Spleen (tissue), 11 donors: ENCODE results near the gene POLRMT. TPM values are rescaled to one million over a fixed set of nuclear protein-coding genes. Genes with fewer than 3 reads are reported as not detected.

Experiments
- DNase-seq: peaks from one replicate; pipeline ENCODE4 v3.0.0-alpha.2; 2020
- H3K27ac ChIP-seq, 8 donors: fragments of 200-600 bp; sonication (generic) in 7 of 8; 1 replicate in 4 of 8; 2 replicates in 4 of 8; pipeline versions ENCODE4 v1.5.0 to v1.8.0; 2016 to 2021; ENCODE audit warnings: inconsistent platforms in 4 of 8, mild to moderate bottlenecking in 4 of 8, moderate library complexity in 1 of 8
- H3K27me3 ChIP-seq, 7 donors: fragments of 200-600 bp; sonication (generic) in 6 of 7; replicated peaks in 1 of 7; 1 replicate in 4 of 7; 2 replicates in 3 of 7; pipeline versions ENCODE4 v1.5.0 to v1.8.0; 2016 to 2021; ENCODE audit warnings: inconsistent platforms in 3 of 7, mild to moderate bottlenecking in 1 of 7
- H3K36me3 ChIP-seq, 6 donors: fragments of 200-600 bp; sonication (generic) in 5 of 6; 1 replicate in 4 of 6; 2 replicates in 2 of 6; pipeline versions ENCODE4 v1.5.0 to v1.8.0; 2016 to 2021; ENCODE audit warnings: inconsistent platforms in 2 of 6
- H3K4me1 ChIP-seq, 6 donors: fragments of 200-600 bp; sonication (generic) in 5 of 6; 1 replicate in 3 of 6; 2 replicates in 3 of 6; pipeline versions ENCODE4 v1.5.0 to v1.8.0; 2016 to 2021; ENCODE audit warnings: inconsistent platforms in 3 of 6
- H3K4me3 ChIP-seq, 8 donors: fragments of 200-600 bp; sonication (generic) in 7 of 8; 1 replicate in 4 of 8; 2 replicates in 4 of 8; pipeline versions ENCODE4 v1.5.0 to v1.8.0; 2016 to 2021; ENCODE audit warnings: inconsistent platforms in 4 of 8, mild to moderate bottlenecking in 4 of 8, moderate library complexity in 2 of 8
- H3K9me3 ChIP-seq, 8 donors: fragments of 200-600 bp; sonication (generic) in 7 of 8; 1 replicate in 4 of 8; 2 replicates in 4 of 8; pipeline versions ENCODE4 v1.5.0 to v1.8.0; 2016 to 2021; ENCODE audit warnings: inconsistent platforms in 4 of 8
- CTCF ChIP-seq, 11 experiments: fragments of 200-600 bp in 7 of 11; fragments of 450-650 bp in 4 of 11; sonication (generic) in 4 of 11; IDR thresholded peaks in 8 of 11; conservative IDR thresholded peaks in 3 of 11; 1 replicate in 7 of 11; 2 replicates in 4 of 11; pipeline versions ENCODE4 v1.4.0 to v1.8.0; 2016 to 2021; ENCODE audit warnings: antibody characterized with exemption in 11 of 11, inconsistent platforms in 4 of 11, mild to moderate bottlenecking in 1 of 11
- POLR2A ChIP-seq, 3 donors: fragments of 450-650 bp; IDR thresholded peaks; one replicate each; pipeline ENCODE4 v1.5.1; 2017; ENCODE audit warnings: antibody characterized with exemption in 3 of 3, mild to moderate bottlenecking in 1 of 3
- POLR2AphosphoS5 ChIP-seq, 3 donors: sonication (generic); formaldehyde crosslinking; IDR thresholded peaks; one replicate each; pipeline ENCODE4 v1.5.1; 2017; ENCODE audit warnings: antibody characterized with exemption in 3 of 3
- WGBS, 5 donors: extraction: QIAGEN DNeasy Blood & Tissue Kit in 3 of 5; methylation state at CpG; one replicate each; pipeline versions ENCODE4 v1.1.5 to v1.1.7; 2013 to 2018; 5-methylcytosine and 5-hydroxymethylcytosine counted together
- intact Hi-C: fragments of 100-400 bp; cut with DNase I; formaldehyde crosslinking; loops from one replicate; pipeline ENCODE4 v1.15.0; 2023; ENCODE audit warnings: low total_unique reads
- polyA plus RNA-seq, 3 donors: library from polyadenylated mRNA; stranded (reverse); fragments of 200-250 nt; gene quantifications; one replicate each; pipeline ENCODE4 v1.2.1, GENCODE V29; 2013
- total RNA-seq, 7 donors: library from RNA; depleted of rRNA in 3 of 7; stranded (reverse); fragments of >200 nt in 3 of 7; fragmentation: NEBNext Ultra II Directional in 4 of 7; extraction: Animal tissue kit (Norgen Biotek cat#: 25700) in 4 of 7; gene quantifications; one replicate each; pipeline versions ENCODE4 v1.1.0 to v1.2.1, GENCODE V29; 2016 to 2021
- donor health status: healthy with polysubstance abuse.
- donor health status: DM: no; HTN: no; CAD: no; lungs with moderate emphysema.
- donor health status: DM: no; HTN: no; CAD: no.
- donor health status: Bipolar disorder and iron deficiency.
- donor health status: healthy.
- donor health status: DM: no; HTN: no; CAD: no.
- donor health status: DM: yes; HTN: yes; CAD: no.

Gene POLRMT
- total and polyA plus RNA-seq, 10 donors, result 28.6 to 105 (median 50.9) TPM

- Histone ChIP-seq H3K9me3 (peaks cover 0 to 3% (median 0%) of the 10 kb centered on the region in 8 donors), H3K27me3 (peaks cover 0 to 4% (median 0%) of the 10 kb centered on the region in 7 donors), H3K4me1 (peaks cover 27 to 62% (median 42%) of the 10 kb centered on the region in 6 donors), H3K36me3 (no peaks in the 10 kb centered on the region), H3K27ac (peak overlapping the region in 4 of 8 donors; percentile 39 to 98 (median 58)), H3K4me3 (peak overlapping the region in 4 of 8 donors; percentile 2 to 56 (median 10))
- DNase-seq, result peak; percentile 92
- intact Hi-C loops, result loop anchor here (5.0 kb wide), 1 partner anchor 67 kb away; no protein-coding TSS in a partner anchor
- WGBS, 5 donors, result 9 to 18% (median 11%) methylated on average over 17 to 24 of the region's 24 CpGs
- TF ChIP-seq POLR2A (IDR thresholded peaks at IDR 0.05) (no peak), CTCF (IDR thresholded peaks at IDR 0.05 in 8 of 11, conservative IDR thresholded peaks at IDR 0.05 in 3 of 11) (peak; percentile 80 to 94 (median 91)), POLR2AphosphoS5 (IDR thresholded peaks at IDR 0.05) (peak; percentile 34 to 72 (median 61))
Observed at GRCh38 chr19:664913-665443, 31.6 kb upstream of the POLRMT start.

- H3K4me3 ChIP-seq, result peak overlapping the region; percentile 23 to 100 (median 96)
- 46 to 60% (median 52%) methylated on average over 14 to 18 of the region's 18 CpGs for WGBS, 5 donors
- peak overlapping the region; percentile 84 to 99 (median 98) for H3K27ac ChIP-seq
- H3K36me3 ChIP-seq, result peaks cover 0 to 8% (median under 1%) of the 10 kb centered on the region in 6 donors
- peaks cover 40 to 75% (median 54%) of the 10 kb centered on the region in 6 donors for H3K4me1 ChIP-seq
- no peaks in the 10 kb centered on the region for H3K27me3 ChIP-seq
- no peaks in the 10 kb centered on the region for H3K9me3 ChIP-seq
- peak in 2 of 11 experiments; percentile 4 to 11 for TF ChIP-seq CTCF (IDR thresholded peaks at IDR 0.05 in 8 of 11, conservative IDR thresholded peaks at IDR 0.05 in 3 of 11)
- no peak for TF ChIP-seq POLR2AphosphoS5 (IDR thresholded peaks at IDR 0.05)
- no peak for DNase-seq
- intact Hi-C loops, result no loop called here
Observed at GRCh38 chr19:663682-664117, 30.4 kb upstream of the POLRMT start.

DNA sequence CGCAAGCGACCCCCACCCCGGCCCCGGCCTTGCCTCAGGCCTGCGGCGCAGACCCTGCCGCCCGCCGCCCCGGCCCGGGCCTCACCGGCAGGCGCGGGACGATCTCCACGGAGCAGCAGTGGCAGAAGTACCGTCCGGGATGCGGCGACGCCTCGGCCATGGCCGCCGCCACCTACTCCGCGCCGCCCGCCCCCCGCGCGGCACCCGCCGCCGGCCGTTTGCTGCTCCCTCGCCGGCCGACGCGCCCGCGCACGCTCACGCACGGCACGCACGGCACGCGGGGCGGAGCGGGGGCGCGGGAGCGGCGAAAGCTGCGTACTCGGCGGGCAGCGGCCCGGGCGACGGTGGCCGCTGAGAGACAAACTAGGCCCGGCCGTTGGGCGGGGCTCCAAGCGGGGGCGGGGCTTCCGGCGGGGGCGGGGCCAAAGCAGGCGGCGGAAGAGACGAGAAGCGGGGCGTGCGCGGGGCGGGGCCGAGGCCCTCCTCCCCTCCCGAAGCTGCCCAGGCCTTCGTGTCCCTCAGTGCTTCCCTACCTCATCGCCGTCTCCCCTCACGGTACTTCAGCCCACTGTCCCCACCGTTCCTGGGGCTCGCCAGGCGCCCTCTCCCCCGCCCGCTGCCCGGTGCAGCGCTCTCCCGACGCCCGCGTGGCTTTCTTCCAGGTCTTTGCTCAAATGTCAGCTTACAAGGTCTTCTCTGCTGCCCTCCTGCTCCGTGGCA is 29.8 kb upstream of the POLRMT start, which contains the start of gene RNF126:
RNF126 (minus strand) TSS at position 253 of the 720 bp plus-strand sequence; CDS start at position 160, 93 bp downstream.
- Histone ChIP-seq H3K4me3 (peak within 1 kb of the TSS; percentile 74 to 100 (median 98)), H3K36me3 (peaks cover 0 to 14% (median 6%) of the 10 kb centered on the region in 6 donors), H3K4me1 (peaks cover 46 to 76% (median 60%) of the 10 kb centered on the region in 6 donors), H3K27me3 (no peaks in the 10 kb centered on the region), H3K27ac (peak within 1 kb of the TSS; percentile 84 to 99 (median 98)), H3K9me3 (no peaks in the 10 kb centered on the region)
- DNase-seq, result peak; percentile 97
- peak in 1 of 3 donors; percentile 58 for TF ChIP-seq POLR2A (IDR thresholded peaks at IDR 0.05)
- peak; percentile 82 to 88 (median 86) for TF ChIP-seq POLR2AphosphoS5 (IDR thresholded peaks at IDR 0.05)
- peak in 2 of 11 experiments; percentile 8 to 14 for TF ChIP-seq CTCF (IDR thresholded peaks at IDR 0.05 in 8 of 11, conservative IDR thresholded peaks at IDR 0.05 in 3 of 11)
- intact Hi-C loops, result no loop called here
- WGBS, 5 donors, result 1 to 3% (median 2%) methylated on average over 17 to 97 of the region's 97 CpGs
